Ishikawa (cell line): Measurements from ENCODE around the gene NECTIN1.

Source experiments
- RAD21 ChIP-seq: IDR thresholded peaks from 2 replicates; pipeline ENCODE4 v1.6.1; 2012; ENCODE audit warnings: low read depth
- TAF1 ChIP-seq: IDR thresholded peaks from 2 replicates; pipeline ENCODE4 v1.6.1; 2012; ENCODE audit warnings: low read depth, mild to moderate bottlenecking

DNA sequence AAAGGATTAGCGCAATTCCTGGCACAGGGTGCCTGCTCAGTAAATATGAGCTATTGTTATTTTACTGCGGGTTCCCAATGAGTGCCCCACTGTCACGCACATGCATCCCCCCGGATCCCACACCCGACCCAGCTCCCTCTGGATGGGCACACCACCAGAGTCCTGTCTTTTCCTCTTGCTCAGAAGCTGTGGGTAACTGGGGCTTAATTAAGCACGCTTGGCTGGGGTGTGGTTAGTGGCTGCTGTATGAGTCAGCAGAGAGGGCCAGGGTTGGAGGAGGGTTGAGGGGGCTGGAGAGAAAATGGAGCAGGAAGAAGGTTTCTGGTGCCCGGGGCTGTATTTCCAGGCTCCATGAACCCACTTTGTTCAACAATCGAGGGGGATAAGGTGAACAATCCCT, 30.3 kb upstream of the NECTIN1 start:
- no peak for TF ChIP-seq TAF1
- TF ChIP-seq RAD21: no peak
